GM20431 (cell line): Measurements from ENCODE around the gene MAEA.
"Not testable (repeated sequence)": the region's sequence is repeated elsewhere in the genome, so short reads cannot be mapped to it uniquely, and the experiment has no call there.

ENCODE experiments used
- in situ Hi-C: fragments of 300-500 bp; cut with MseI, MboI; formaldehyde crosslinking; loops from one replicate; pipeline ENCODE4 v1.15.0; 2020; ENCODE audit warnings: low sequenced_read_pairs; ENCODE audit not compliant: unreplicated experiment

The MAEA gene

GRCh38 chr4:1330761-1331590 lies 41.3 kb downstream of the MAEA start:
- in situ Hi-C loops, result no loop called here

- in situ Hi-C loops, result no loop called here
These were observed 42.1 kb downstream of the MAEA start for GRCh38 chr4:1331591-1332353.

- in situ Hi-C loops, result no loop called here
These were observed 43.0 kb downstream of the MAEA start for GRCh38 chr4:1332686-1333085.

- in situ Hi-C loops, result no loop called here
These were observed 43.6 kb downstream of the MAEA start for GRCh38 chr4:1333256-1333655.

GRCh38 chr4:1333851-1334578 lies 44.3 kb downstream of the MAEA start:
- in situ Hi-C loops, result not testable (repeated sequence)

GRCh38 chr4:1334579-1334895 lies 44.8 kb downstream of the MAEA start:
- in situ Hi-C loops, result no loop called here

- in situ Hi-C loops, result not testable (repeated sequence)
These were observed 45.6 kb downstream of the MAEA start for GRCh38 chr4:1335193-1335883.

GRCh38 chr4:1336088-1336491 lies 46.4 kb downstream of the MAEA start:
- in situ Hi-C loops, result no loop called here

- in situ Hi-C loops, result no loop called here
These were observed 47.7 kb downstream of the MAEA start for GRCh38 chr4:1337376-1337831.

- in situ Hi-C loops, result no loop called here
These were observed 48.5 kb downstream of the MAEA start for GRCh38 chr4:1337951-1338751.

GRCh38 chr4:1338752-1339414 lies 49.2 kb downstream of the MAEA start:
- in situ Hi-C loops, result no loop called here

GRCh38 chr4:1339489-1339888 lies 49.8 kb downstream of the MAEA start:
- in situ Hi-C loops, result no loop called here

- in situ Hi-C loops, result no loop called here
These were observed 50.6 kb downstream of the MAEA start for GRCh38 chr4:1340181-1340747.

GRCh38 chr4:1340861-1341260 lies 51.2 kb downstream of the MAEA start:
- in situ Hi-C loops, result no loop called here

- in situ Hi-C loops, result no loop called here
These were observed 52.3 kb downstream of the MAEA start for GRCh38 chr4:1342003-1342402.

GRCh38 chr4:1344696-1345095 lies 55.0 kb downstream of the MAEA start:
- in situ Hi-C loops, result no loop called here

GRCh38 chr4:1345903-1346780 lies 56.5 kb downstream of the MAEA start:
- in situ Hi-C loops, result no loop called here
